Measurements from ENCODE around the gene KBTBD7.

The KBTBD7 gene

GRCh38 chr13:41212881-41213280 is 18.5 kb upstream of the KBTBD7 start:
- H3K4me3 ChIP-seq (ENCODE audit: control insufficient read depth in 1 of 7, extremely low read depth in 1 of 7, insufficient read depth in 4 of 7, low read depth in 2 of 7, low read length in 6 of 7), result no peak overlapping the region
- CTCF ChIA-PET, result no interaction called here
- no peak for DNase-seq
- peaks cover 0 to 5% (median 2%) of the 10 kb centered on the region in 4 experiments for H3K36me3 ChIP-seq (ENCODE audit: control insufficient read depth in 4 of 4, insufficient read depth in 4 of 4, low read length in 3 of 4)
- no peaks in the 10 kb centered on the region for H3K4me1 ChIP-seq (ENCODE audit: control extremely low read depth in 1 of 4, control insufficient read depth in 4 of 4, insufficient read depth in 4 of 4, low read length in 3 of 4)
- peaks cover 0 to 16% (median 2%) of the 10 kb centered on the region in 5 experiments for H3K9me3 ChIP-seq (ENCODE audit: control extremely low read depth in 1 of 5, control insufficient read depth in 4 of 5, insufficient read depth in 2 of 5, low read depth in 1 of 5, low read length in 4 of 5)
- no peak overlapping the region for H3K27ac ChIP-seq (ENCODE audit: insufficient read depth in 1 of 2, low read depth in 1 of 2, low read length in 2 of 2, poor library complexity in 1 of 2, severe bottlenecking in 2 of 2)
- no peaks in the 10 kb centered on the region for H3K27me3 ChIP-seq (replicated peaks in 2 of 5; ENCODE audit: control insufficient read depth in 4 of 5, insufficient read depth in 5 of 5, low read length in 4 of 5)
- POLR2A ChIA-PET, result no interaction called here

- WGBS (ENCODE audit: insufficient coverage), result no CpG with 5 or more reads among the region's 2 CpGs
- Histone ChIP-seq H3K36me3 (ENCODE audit: control insufficient read depth in 4 of 4, insufficient read depth in 4 of 4, low read length in 3 of 4) (peaks cover 0 to 2% (median 1%) of the 10 kb centered on the region in 4 experiments), H3K4me3 (ENCODE audit: control insufficient read depth in 1 of 7, extremely low read depth in 1 of 7, insufficient read depth in 4 of 7, low read depth in 2 of 7, low read length in 6 of 7) (no peak overlapping the region), H3K27me3 (replicated peaks in 2 of 5; ENCODE audit: control insufficient read depth in 4 of 5, insufficient read depth in 5 of 5, low read length in 4 of 5) (no peaks in the 10 kb centered on the region), H3K27ac (ENCODE audit: insufficient read depth in 1 of 2, low read depth in 1 of 2, low read length in 2 of 2, poor library complexity in 1 of 2, severe bottlenecking in 2 of 2) (no peak overlapping the region), H3K9me3 (ENCODE audit: control extremely low read depth in 1 of 5, control insufficient read depth in 4 of 5, insufficient read depth in 2 of 5, low read depth in 1 of 5, low read length in 4 of 5) (peaks cover 0 to 16% (median 2%) of the 10 kb centered on the region in 5 experiments), H3K4me1 (ENCODE audit: control extremely low read depth in 1 of 4, control insufficient read depth in 4 of 4, insufficient read depth in 4 of 4, low read length in 3 of 4) (no peaks in the 10 kb centered on the region)
- POLR2A ChIA-PET, result no interaction called here
- CTCF ChIA-PET, result no interaction called here
- DNase-seq, result no peak
These were observed 16.7 kb upstream of the KBTBD7 start for GRCh38 chr13:41211062-41211461.

- H3K4me1 ChIP-seq (ENCODE audit: control extremely low read depth in 1 of 4, control insufficient read depth in 4 of 4, insufficient read depth in 4 of 4, low read length in 3 of 4), result no peaks in the 10 kb centered on the region
- peaks cover 0 to 13% (median 2%) of the 10 kb centered on the region in 5 experiments for H3K9me3 ChIP-seq (ENCODE audit: control extremely low read depth in 1 of 5, control insufficient read depth in 4 of 5, insufficient read depth in 2 of 5, low read depth in 1 of 5, low read length in 4 of 5)
- ChIA-PET CTCF (interaction anchor here (1.1 to 2.2 kb wide), 2 partner anchors 10 to 16 kb away, joined by 3 to 6 read pairs; no protein-coding TSS in a partner anchor), POLR2A (no interaction called here)
- H3K4me3 ChIP-seq (ENCODE audit: control insufficient read depth in 1 of 7, extremely low read depth in 1 of 7, insufficient read depth in 4 of 7, low read depth in 2 of 7, low read length in 6 of 7), result no peak overlapping the region
- H3K27me3 ChIP-seq (replicated peaks in 2 of 5; ENCODE audit: control insufficient read depth in 4 of 5, insufficient read depth in 5 of 5, low read length in 4 of 5), result no peaks in the 10 kb centered on the region
- H3K27ac ChIP-seq (ENCODE audit: insufficient read depth in 1 of 2, low read depth in 1 of 2, low read length in 2 of 2, poor library complexity in 1 of 2, severe bottlenecking in 2 of 2), result no peak overlapping the region
- no peaks in the 10 kb centered on the region for H3K36me3 ChIP-seq (ENCODE audit: control insufficient read depth in 4 of 4, insufficient read depth in 4 of 4, low read length in 3 of 4)
- DNase-seq, result no peak
These were observed 12.1 kb upstream of the KBTBD7 start for GRCh38 chr13:41206467-41206866.

- POLR2A ChIA-PET, result interaction anchor here (0.7 kb wide), 1 partner anchor 116 kb away, joined by 3 read pairs; no protein-coding TSS in a partner anchor
- CTCF ChIA-PET, result no interaction called here
- H3K36me3 ChIP-seq (ENCODE audit: control insufficient read depth in 4 of 4, insufficient read depth in 4 of 4, low read length in 3 of 4), result no peaks in the 10 kb centered on the region
These were observed 9.4 kb upstream of the KBTBD7 start for GRCh38 chr13:41203810-41204209.

GRCh38 chr13:41200126-41200525 is 5.8 kb upstream of the KBTBD7 start:
- no peaks in the 10 kb centered on the region for H3K36me3 ChIP-seq (ENCODE audit: control insufficient read depth in 4 of 4, insufficient read depth in 4 of 4, low read length in 3 of 4)
- no peaks in the 10 kb centered on the region for H3K27me3 ChIP-seq (replicated peaks in 2 of 5; ENCODE audit: control insufficient read depth in 4 of 5, insufficient read depth in 5 of 5, low read length in 4 of 5)
- no peak for DNase-seq
- no peaks in the 10 kb centered on the region for H3K9me3 ChIP-seq (ENCODE audit: control extremely low read depth in 1 of 5, control insufficient read depth in 4 of 5, insufficient read depth in 2 of 5, low read depth in 1 of 5, low read length in 4 of 5)
- no peak overlapping the region for H3K4me3 ChIP-seq (ENCODE audit: control insufficient read depth in 1 of 7, extremely low read depth in 1 of 7, insufficient read depth in 4 of 7, low read depth in 2 of 7, low read length in 6 of 7)
- CTCF ChIA-PET, result no interaction called here
- WGBS (ENCODE audit: insufficient coverage), result 89% methylated on average over 4 of the region's 4 CpGs
- H3K27ac ChIP-seq (ENCODE audit: insufficient read depth in 1 of 2, low read depth in 1 of 2, low read length in 2 of 2, poor library complexity in 1 of 2, severe bottlenecking in 2 of 2), result no peak overlapping the region
- no peaks in the 10 kb centered on the region for H3K4me1 ChIP-seq (ENCODE audit: control extremely low read depth in 1 of 4, control insufficient read depth in 4 of 4, insufficient read depth in 4 of 4, low read length in 3 of 4)
- POLR2A ChIA-PET, result no interaction called here

More at GRCh38 chr13:41203810-41204209, 9.4 kb upstream of the KBTBD7 start:
- H3K9me3 ChIP-seq (ENCODE audit: control extremely low read depth in 1 of 5, control insufficient read depth in 4 of 5, insufficient read depth in 2 of 5, low read depth in 1 of 5, low read length in 4 of 5), result peaks cover 0 to 3% (median 0%) of the 10 kb centered on the region in 5 experiments
- H3K4me3 ChIP-seq (ENCODE audit: control insufficient read depth in 1 of 7, extremely low read depth in 1 of 7, insufficient read depth in 4 of 7, low read depth in 2 of 7, low read length in 6 of 7), result no peak overlapping the region
- H3K27ac ChIP-seq (ENCODE audit: insufficient read depth in 1 of 2, low read depth in 1 of 2, low read length in 2 of 2, poor library complexity in 1 of 2, severe bottlenecking in 2 of 2), result no peak overlapping the region
- DNase-seq, result no peak
- 96% methylated on average over 4 of the region's 6 CpGs for WGBS (ENCODE audit: insufficient coverage)
- no peaks in the 10 kb centered on the region for H3K4me1 ChIP-seq (ENCODE audit: control extremely low read depth in 1 of 4, control insufficient read depth in 4 of 4, insufficient read depth in 4 of 4, low read length in 3 of 4)
- H3K27me3 ChIP-seq (replicated peaks in 2 of 5; ENCODE audit: control insufficient read depth in 4 of 5, insufficient read depth in 5 of 5, low read length in 4 of 5), result no peaks in the 10 kb centered on the region

GRCh38 chr13:41199526-41199925 is 5.2 kb upstream of the KBTBD7 start:
- Histone ChIP-seq H3K4me1 (ENCODE audit: control extremely low read depth in 1 of 4, control insufficient read depth in 4 of 4, insufficient read depth in 4 of 4, low read length in 3 of 4) (no peaks in the 10 kb centered on the region), H3K36me3 (ENCODE audit: control insufficient read depth in 4 of 4, insufficient read depth in 4 of 4, low read length in 3 of 4) (no peaks in the 10 kb centered on the region), H3K4me3 (ENCODE audit: control insufficient read depth in 1 of 7, extremely low read depth in 1 of 7, insufficient read depth in 4 of 7, low read depth in 2 of 7, low read length in 6 of 7) (no peak overlapping the region), H3K9me3 (ENCODE audit: control extremely low read depth in 1 of 5, control insufficient read depth in 4 of 5, insufficient read depth in 2 of 5, low read depth in 1 of 5, low read length in 4 of 5) (no peaks in the 10 kb centered on the region), H3K27ac (ENCODE audit: insufficient read depth in 1 of 2, low read depth in 1 of 2, low read length in 2 of 2, poor library complexity in 1 of 2, severe bottlenecking in 2 of 2) (no peak overlapping the region), H3K27me3 (replicated peaks in 2 of 5; ENCODE audit: control insufficient read depth in 4 of 5, insufficient read depth in 5 of 5, low read length in 4 of 5) (no peaks in the 10 kb centered on the region)
- DNase-seq, result no peak
- POLR2A ChIA-PET, result no interaction called here
- no CpG with 5 or more reads among the region's 2 CpGs for WGBS (ENCODE audit: insufficient coverage)
- CTCF ChIA-PET, result interaction anchor here (1.1 to 1.4 kb wide), 2 partner anchors 19 to 119 kb away, joined by 3 read pairs; no protein-coding TSS in a partner anchor

GRCh38 chr13:41199079-41199478 is 4.7 kb upstream of the KBTBD7 start:
- Histone ChIP-seq H3K36me3 (ENCODE audit: control insufficient read depth in 4 of 4, insufficient read depth in 4 of 4, low read length in 3 of 4) (no peaks in the 10 kb centered on the region), H3K9me3 (ENCODE audit: control extremely low read depth in 1 of 5, control insufficient read depth in 4 of 5, insufficient read depth in 2 of 5, low read depth in 1 of 5, low read length in 4 of 5) (no peaks in the 10 kb centered on the region), H3K4me3 (ENCODE audit: control insufficient read depth in 1 of 7, extremely low read depth in 1 of 7, insufficient read depth in 4 of 7, low read depth in 2 of 7, low read length in 6 of 7) (no peak overlapping the region), H3K4me1 (ENCODE audit: control extremely low read depth in 1 of 4, control insufficient read depth in 4 of 4, insufficient read depth in 4 of 4, low read length in 3 of 4) (peaks cover 0 to 2% (median 1%) of the 10 kb centered on the region in 4 experiments), H3K27ac (ENCODE audit: insufficient read depth in 1 of 2, low read depth in 1 of 2, low read length in 2 of 2, poor library complexity in 1 of 2, severe bottlenecking in 2 of 2) (no peak overlapping the region), H3K27me3 (replicated peaks in 2 of 5; ENCODE audit: control insufficient read depth in 4 of 5, insufficient read depth in 5 of 5, low read length in 4 of 5) (no peaks in the 10 kb centered on the region)
- no peak for DNase-seq
- WGBS (ENCODE audit: insufficient coverage), result no CpG with 5 or more reads among the region's 5 CpGs
- POLR2A ChIA-PET, result no interaction called here
- CTCF ChIA-PET, result interaction anchor here (1.1 to 1.4 kb wide), 2 partner anchors 19 to 118 kb away, joined by 3 read pairs; no protein-coding TSS in a partner anchor
